GM19239 (cell line): ENCODE results near the gene PNPLA6.

Experiments used
- DNase-seq: peaks from one replicate; pipeline ENCODE4 v3.0.0; 2011; ENCODE audit warnings: low spot score; ENCODE audit not compliant: insufficient read length
- FAIRE-seq: peaks from 2 replicates; lab custom pipeline; 2011; peaks lifted over from hg19 to GRCh38; lab: Jason Lieb, UNC

PNPLA6 gene

GRCh38 chr19:7513809-7514642, 21.5 kb upstream of the PNPLA6 start:
- FAIRE-seq (no peak), DNase-seq (no peak)

DNA sequence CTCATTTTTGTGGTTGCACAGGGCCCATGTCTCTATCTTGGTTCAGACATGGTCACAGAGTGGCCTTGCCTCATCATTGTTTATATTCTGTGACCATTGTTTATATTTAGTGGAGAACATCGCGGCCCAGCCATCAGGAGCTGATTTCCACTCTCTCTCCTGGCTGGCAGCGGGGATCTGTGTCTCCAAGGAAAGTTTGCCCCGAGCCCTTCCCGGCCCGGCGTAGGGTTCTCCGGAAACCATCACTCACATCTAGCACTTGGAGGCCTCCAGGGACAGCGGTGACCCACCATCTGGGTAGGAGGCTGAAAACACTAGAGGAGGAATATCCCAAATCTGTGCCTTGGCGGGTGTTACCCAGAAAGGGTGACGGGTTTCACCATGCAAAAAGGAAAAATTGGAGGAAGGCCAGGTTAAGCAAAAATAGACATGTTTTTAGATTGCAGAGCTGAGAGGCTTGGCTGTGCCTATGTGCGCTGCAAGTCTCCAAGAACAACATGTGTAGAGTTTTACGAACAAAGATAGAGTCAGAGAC, 20.3 kb upstream of the PNPLA6 start:
- FAIRE-seq (no peak), DNase-seq (no peak)

DNA sequence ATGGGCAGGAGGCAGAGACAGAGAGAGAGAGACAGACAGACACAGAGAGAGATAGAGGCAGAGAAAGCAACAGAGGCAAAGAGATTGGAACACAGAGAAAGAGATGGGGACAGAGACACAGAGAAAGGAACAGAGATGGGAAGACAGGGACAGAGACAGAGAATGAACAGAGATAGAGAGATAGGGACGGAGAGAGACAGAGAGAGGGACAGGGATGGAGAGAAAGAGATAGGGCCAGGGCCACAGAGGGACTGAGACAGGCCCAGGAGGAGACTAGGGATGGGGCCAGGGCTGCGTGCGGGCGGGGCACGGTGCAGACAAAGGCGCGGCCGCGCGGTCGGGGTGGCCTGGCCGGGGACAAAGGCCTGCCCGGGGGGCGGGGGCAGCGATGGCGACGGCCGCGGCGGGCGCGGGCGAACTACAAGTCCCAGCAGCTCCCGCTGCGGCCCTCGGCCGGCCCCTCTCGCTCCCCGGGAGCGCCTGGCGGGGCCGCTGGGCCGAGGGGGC, 19.8 kb upstream of the PNPLA6 start, which contains the start of gene ZNF358:
ZNF358 (plus strand) TSS at position 459 of the 507 bp plus-strand sequence. CDS start 3,140 bp downstream, outside the sequence.
- FAIRE-seq (no peak), DNase-seq (peak; percentile 98)

DNA sequence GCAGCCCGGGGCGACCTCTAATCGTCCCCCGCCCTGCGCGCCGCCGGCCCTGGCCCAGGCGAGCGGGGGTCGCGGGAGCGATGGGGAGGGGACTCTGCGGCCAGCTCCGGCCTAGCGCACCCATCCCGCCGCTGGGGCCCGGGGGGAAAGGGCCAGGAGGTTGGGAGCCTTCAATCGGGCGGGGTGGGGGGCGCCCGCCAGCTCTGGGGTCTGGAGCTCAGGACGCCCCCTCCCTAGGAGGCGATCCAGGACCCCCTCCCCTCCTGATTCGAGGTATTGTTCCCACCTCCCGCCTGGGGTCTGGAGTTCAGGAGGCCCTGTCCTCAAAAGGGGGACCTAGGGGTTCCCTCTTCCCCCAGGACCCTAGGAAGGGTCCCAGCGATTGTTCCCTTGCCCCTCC, 19.2 kb upstream of the PNPLA6 start:
- DNase-seq, result no peak

GRCh38 chr19:7516878-7517277, 18.6 kb upstream of the PNPLA6 start:
- FAIRE-seq (no peak), DNase-seq (no peak)

More for the DNA sequence above, 19.2 kb upstream of the PNPLA6 start:
- FAIRE-seq, result no peak

DNA sequence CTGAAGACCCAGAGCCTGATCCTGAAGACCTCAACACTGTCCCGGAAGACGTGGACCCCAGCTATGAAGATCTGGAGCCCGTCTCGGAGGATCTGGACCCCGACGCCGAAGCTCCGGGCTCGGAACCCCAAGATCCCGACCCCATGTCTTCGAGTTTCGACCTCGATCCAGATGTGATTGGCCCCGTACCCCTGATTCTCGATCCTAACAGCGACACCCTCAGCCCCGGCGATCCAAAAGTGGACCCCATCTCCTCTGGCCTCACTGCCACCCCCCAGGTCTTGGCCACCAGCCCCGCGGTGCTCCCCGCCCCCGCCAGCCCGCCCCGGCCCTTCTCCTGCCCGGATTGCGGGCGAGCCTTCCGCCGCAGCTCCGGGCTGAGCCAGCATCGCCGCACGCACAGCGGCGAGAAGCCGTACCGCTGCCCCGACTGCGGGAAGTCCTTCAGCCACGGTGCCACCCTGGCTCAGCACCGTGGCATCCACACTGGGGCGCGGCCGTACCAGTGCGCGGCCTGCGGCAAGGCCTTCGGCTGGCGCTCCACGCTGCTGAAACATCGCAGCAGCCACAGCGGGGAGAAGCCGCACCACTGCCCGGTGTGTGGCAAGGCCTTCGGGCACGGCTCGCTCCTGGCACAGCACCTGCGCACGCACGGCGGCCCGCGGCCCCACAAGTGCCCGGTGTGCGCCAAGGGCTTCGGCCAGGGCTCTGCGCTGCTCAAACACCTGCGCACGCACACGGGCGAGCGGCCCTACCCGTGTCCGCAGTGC, 16.0 kb upstream of the PNPLA6 start:
- FAIRE-seq, result no peak

GRCh38 chr19:7520131-7521051, 15.1 kb upstream of the PNPLA6 start:
- FAIRE-seq (no peak), DNase-seq (no peak)

More for the DNA sequence above, 16.0 kb upstream of the PNPLA6 start:
- no peak for DNase-seq

DNA sequence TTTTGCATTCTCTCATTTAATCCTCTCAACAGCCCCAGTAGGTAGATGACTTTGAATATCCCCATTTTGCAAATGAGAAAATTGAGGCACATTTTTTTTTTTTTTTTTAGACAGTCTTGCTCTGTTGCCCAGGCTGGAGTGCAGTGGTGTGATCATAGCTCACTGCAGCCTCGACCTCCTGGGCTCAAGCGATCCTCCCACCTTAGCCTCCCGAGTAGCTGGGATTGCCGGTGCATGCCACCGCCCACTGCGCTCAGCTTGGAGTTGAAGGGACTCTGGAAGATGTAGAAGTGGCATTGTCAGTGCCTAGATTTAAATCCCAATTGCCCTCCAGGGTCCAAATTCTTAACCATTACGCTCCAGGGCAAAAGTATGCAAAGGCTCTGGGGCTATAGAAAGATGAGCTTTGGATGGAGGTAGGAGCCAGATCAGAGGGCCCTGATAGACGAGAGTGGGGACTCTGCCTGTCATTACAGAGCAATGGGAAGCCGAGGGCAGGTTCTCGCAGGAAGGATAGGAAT, 13.9 kb upstream of the PNPLA6 start:
- no peak for DNase-seq
- FAIRE-seq, result no peak

- FAIRE-seq, result peak; percentile 98
- peak; percentile 100 for DNase-seq
Measured at GRCh38 chr19:7522072-7522922, 13.2 kb upstream of the PNPLA6 start, which contains the start of gene MCOLN1. TSS of gene MCOLN1 (plus strand) at chr19:7522624. CDS start at chr19:7522751, 127 bp downstream.

- no peak for FAIRE-seq
- no peak for DNase-seq
Measured at GRCh38 chr19:7522923-7523667, 12.4 kb upstream of the PNPLA6 start.

GRCh38 chr19:7524523-7524922, 11.0 kb upstream of the PNPLA6 start:
- DNase-seq (no peak), FAIRE-seq (no peak)

GRCh38 chr19:7524992-7525739, 10.4 kb upstream of the PNPLA6 start:
- no peak for FAIRE-seq

GRCh38 chr19:7526059-7526929, 9.2 kb upstream of the PNPLA6 start:
- FAIRE-seq (no peak), DNase-seq (no peak)

More at GRCh38 chr19:7524992-7525739, 10.4 kb upstream of the PNPLA6 start:
- no peak for DNase-seq

- DNase-seq, result no peak
- FAIRE-seq, result no peak
Measured at GRCh38 chr19:7527516-7528191, 7.9 kb upstream of the PNPLA6 start.

- no peak for DNase-seq
- no peak for FAIRE-seq
Measured at GRCh38 chr19:7528192-7528519, 7.4 kb upstream of the PNPLA6 start.
